Lung microvascular endothelial cell (primary cell): ENCODE measurements around the gene TSHZ2. TPM values are rescaled to one million over a fixed set of nuclear protein-coding genes. Genes with fewer than 3 reads are reported as not detected.

Source experiments
- DNase-seq, 2 donors: peaks; one replicate each; pipeline versions ENCODE4 v3.0.0 to v3.0.0-alpha.2; 2010; ENCODE audit warnings: low read depth in 2 of 2
- total RNA-seq: library from RNA; depleted of rRNA; stranded (reverse); fragments of >200 nt; gene quantifications from 2 replicates; pipeline ENCODE4 v1.2.1, GENCODE V29; 2014

TSHZ2 gene
- total RNA-seq, 1 donor from 2014 or later, result 4.0 TPM

DNA sequence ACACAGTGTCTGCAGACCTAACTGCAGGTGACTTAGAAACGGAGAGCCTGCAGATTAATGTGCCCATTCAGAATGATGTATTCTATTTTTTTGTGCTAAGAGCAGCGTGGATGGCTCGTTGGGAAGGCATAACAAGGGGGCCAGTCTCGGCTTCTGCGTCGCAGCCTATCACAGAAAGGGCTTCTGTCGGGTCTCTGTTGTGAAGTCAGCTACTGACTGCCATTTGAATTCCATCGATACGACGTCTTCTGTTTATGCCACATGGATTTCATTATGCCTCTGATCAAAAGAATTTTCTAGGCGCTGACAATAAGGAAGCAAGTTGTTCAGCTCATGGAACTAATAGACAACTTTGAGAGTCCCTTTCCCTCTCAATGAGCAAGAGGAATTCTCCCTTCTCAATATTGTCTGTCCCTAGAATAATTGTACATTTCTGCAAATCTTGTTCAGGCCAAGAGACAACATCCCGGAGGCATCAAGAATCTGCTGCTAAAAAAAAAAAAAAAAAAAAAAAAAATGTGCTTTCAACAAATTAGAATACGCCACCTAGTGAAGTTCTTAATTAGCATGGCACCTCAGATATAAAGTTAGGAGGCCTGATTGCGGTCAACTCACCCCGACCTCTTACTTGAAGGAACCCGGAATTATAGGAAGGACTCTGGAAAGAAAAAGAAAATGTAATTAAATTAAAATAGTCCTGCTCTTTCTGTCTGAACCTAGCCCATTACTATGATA, 223.9 kb downstream of the TSHZ2 start:
- peak in 1 of 2 donors; percentile 2 for DNase-seq

DNA sequence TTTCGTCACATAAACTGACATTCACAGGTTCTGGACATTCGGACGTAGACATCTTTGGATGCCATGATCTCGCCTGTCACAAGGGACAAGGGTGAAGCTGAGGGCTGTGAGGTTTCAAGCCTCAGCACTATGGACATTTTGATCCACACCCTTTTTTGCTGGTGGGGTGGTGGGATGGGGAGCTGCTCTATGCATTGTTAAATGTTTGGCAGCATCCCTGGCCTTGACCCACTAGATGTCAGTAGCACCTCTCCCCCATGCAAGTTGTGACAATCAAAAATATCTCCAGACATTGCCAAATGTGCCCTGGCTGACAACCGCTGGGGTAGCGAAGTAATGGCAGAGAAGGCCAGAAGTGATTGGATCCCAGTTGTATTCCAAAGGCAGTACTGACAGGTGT, 229.4 kb downstream of the TSHZ2 start:
- no peak for DNase-seq

DNA sequence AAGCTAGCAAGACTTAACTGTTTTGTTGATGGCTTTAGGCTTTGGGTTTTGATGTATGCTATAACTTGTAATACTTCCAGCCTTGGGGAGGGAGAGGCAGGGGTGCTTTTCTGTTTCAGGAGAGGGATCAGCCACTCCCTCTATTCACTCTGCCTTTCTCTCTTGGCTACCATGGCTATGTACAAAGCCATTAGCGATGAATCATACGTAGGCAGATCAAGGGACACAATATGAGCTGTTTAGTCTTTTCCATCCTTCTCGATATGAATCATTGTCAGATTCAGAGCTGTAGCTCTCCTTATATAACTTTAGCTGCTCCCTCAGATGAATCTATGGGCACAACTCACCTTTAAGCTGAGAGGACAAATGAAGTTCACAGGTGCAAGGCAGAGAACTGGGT, 230.6 kb downstream of the TSHZ2 start:
- no peak for DNase-seq

DNA sequence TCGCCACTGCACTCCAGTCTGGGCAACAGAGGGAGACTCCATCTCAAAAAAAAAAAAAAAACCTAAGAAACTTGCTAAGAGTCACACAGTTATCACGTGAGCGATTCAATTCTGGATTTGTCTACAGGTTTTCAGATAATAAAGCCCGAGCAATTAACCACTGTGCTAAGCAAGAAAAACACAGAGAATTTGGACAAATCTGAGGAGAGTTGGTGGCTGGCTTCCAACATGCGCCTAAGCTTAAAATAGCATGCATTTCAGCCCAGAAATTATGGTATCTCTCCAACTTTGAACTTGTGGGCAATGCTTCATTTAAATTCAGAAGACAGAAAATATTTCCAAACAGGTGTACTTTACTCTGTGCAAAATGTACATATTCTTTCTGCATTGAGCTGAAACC, 232.9 kb downstream of the TSHZ2 start:
- DNase-seq, result no peak

DNA sequence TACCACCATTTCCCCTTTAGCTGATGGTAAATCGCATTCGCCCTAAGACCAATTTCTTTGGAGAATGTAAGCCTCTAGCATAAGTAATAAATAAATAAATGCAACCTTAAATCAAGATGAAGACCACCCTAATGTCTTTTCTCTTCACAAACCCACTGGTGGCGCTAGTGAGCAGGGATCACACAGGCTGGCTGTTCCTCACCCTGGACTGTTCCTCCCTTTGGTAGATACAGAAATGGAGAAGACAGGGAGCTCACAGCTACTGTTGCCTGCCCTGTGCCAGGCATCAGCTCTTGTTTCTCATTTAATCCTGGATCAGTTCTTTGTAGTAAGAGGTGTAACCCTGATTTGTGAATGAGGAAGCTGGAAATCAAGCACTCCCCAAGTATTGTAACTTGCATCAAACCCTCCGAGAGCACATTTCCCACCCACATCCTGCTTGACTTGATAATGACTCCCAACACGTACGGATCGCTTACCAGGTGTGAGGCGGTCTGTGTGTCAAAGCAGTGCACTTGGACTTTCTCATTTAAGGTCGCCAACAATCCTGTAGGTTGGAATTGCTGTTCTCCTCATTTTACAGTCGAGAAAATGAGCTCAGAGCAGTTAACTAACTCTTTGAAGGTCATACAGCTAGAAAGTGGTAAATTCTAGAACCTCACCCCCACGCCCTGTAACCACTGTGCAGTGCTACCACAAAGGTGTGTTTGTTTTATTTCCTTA, 236.1 kb downstream of the TSHZ2 start:
- no peak for DNase-seq

DNA sequence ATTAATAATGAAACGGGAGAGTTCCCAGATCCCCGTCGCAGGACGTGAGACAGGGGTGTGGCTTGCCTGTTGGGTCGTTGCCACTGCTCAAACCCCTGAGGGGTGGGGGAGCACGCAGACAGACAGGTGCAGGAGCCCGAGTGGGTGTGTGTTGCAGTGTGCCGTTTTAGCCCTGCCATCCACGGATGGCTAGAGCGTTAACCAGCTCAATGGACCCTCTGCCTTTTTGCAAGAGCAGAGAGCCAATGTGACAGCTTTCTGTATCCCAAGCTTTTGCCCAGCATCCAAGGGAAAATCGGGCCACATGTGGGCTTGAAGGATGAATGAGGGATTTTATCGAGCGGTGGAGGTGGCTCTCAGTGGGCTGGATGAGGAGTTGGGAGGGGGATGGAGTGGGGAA, 237.9 kb downstream of the TSHZ2 start:
- DNase-seq, result no peak

DNA sequence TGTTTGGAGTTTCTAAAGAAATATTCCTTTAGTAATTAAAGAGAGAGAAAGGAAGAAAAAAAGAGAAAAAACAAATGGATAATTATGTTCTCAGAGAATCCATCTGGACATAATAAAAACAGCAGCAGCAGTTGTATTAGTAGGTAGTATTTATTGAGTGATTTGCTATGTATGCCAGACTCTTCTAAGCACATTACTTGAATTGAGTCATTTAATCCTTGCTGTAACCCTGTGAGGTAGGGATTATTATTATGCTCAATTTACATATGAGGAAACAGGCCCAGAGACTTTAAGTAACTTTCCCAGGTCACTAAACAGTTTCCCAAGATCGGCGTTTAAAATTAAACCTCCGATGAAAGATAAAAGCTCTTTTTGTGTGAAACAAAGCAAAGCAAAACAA, 238.8 kb downstream of the TSHZ2 start:
- no peak for DNase-seq

DNA sequence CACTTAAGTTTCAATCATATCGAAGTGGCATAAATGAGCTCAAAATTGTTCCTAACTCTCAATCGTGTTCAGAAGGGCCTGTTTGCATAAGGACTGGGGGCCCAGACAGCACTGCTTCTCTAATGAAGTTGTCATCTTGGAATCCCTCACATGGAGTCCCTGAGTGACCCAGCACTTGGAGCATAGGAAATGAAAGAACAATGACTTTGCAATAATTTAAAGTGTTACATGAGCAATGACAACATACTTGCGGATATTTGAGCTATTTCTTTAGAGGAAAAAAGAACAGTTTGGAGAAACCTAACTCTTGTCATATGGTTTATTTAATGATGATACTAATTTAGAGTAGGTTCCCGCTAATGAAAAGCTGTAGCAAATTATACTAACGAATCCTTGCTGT, 239.9 kb downstream of the TSHZ2 start:
- DNase-seq, result no peak

DNA sequence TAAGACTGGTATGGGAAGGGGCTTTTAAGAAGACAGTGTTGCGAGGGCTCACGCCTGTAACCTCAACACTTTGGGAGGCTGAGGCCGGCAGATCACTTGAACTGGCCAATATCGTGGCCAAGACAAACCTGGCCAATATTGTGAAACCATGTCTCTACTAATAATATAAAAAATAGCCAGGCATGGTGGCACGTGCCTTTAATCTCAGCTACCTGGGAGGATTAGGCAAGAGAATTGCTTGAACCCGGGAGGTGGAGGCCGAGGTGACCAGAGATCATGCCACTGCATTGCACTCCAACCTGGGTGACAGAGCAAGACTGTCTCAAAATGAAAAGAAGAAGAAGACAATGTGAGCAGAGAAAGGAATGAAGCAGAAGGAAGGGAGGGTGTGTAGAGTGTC, 242.2 kb downstream of the TSHZ2 start:
- DNase-seq, result no peak

DNA sequence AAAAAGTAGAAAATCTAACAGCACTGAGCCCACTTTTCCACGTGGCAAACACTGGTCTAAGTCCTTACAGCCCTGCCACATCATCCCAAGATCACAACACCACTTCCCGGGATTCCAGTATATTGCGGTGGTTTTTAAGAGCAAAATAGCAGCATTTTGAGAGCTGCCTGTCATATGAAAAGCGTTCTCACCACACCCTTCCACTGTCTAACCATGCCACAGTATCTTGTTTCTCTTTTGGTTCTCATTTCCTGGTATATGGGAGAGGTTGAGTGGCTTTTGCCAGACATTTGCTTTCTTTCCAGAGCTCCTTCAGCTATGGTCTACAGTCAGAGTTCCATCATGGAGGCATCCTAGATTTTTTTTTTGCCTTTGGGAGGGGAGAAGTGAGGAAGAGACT, 243.0 kb downstream of the TSHZ2 start:
- DNase-seq, result no peak

DNA sequence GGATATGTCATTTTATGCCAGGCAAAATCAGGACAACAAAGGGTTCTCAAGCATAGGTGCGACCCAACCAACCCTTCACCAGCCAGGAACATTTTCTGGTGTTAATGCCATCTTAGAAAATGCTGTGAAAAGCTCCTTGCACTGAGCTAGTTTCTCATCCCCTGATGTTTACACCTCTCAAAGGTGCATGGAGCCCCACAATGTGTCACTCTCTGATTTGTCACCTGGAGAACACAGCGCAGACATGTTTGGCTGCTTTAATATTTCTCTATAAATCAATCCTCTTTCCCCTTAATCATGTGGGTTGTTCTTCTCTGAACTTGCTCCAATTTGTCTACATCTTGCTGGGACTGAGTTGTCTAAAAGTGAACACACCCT, 244.3 kb downstream of the TSHZ2 start:
- no peak for DNase-seq

DNA sequence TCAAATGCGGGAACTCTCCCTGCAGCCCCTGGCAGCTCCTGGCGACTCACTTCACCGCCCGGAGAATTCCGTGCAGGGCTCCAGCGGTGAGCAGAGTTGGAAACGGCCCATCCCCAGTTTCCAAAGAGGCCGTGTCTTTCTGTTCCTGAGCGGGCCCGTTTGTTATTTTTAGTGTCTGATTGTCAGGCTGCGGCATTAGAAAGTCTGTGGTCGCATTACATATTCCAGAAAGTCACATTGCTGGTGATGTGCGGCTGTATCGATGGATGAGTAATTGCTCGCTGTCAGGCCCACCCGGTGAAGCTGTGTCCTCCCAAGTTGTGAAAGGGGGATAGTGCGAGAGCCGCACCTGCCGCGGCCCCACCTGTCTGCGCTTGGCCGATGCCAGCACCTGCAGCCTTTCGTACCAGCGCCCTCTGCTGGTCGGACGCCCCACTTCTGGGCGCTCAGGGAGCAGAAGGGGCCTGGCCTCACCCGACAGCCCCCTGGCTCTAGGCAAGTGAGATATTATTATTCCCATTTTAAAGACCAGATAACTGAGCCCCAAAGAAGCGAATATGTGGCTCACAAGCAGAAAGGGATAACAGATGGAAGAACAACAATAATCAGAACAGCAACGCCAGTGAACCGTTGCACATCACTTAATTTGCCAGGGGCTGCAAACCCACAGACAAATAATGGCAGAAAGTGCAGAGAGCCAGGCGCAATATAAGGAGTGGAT, 244.9 kb downstream of the TSHZ2 start:
- peak; percentile 37 to 68 for DNase-seq

DNA sequence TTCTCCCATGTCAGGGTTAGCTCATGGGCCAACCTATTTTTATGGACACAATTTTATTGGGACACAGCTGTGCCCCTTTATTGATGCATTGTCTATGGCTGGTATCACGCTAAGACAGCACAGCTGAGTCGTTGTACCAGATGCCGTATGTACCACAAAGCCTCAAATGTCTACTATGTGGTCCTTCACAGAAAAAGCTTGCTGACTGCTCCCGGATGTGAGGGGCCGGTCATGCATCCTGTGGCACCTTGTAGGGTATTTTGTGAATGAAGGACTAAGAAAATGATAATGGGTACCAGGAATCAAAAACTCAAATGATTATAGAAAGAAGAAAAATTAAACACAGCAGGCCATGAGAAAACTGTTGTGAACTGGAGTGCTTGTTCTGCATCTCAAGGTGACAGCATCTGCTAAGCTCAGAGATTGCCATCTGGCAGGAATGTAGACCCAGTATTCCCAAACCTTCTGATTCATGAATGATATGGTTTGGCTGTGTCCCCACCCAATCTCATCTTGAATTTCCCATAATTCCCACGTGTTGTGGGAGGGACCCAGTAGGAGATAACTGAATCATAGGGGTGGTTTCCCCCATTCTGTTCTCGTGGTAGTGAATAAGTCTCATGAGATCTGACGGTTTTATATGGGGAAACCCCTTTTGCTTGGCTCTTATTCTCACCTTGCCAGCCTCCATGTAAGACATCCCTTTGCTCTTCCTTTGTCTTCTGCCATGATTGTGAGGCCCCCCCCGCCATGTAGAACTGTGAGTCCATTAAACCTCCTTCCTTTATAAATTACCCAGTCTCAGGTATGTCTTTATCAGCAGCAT, 248.5 kb downstream of the TSHZ2 start:
- no peak for DNase-seq

DNA sequence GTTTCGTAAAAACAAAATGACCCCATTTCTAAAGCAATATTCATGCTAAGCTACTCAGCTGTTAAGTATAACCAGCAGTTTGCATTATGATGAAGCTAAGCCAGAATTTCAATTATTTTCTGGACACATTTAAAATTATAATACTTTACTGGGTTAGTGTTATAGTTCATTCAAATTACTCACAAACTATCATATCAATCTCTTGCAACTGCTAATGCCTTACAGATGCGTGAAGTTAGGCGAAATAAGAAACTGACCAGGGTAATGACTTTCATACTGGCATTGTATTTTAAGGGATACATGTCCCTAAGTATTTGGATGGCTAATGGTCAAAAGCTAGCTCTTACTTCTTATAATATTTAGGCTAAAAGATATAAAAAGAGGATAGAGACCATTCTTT, 249.6 kb downstream of the TSHZ2 start:
- DNase-seq, result no peak

DNA sequence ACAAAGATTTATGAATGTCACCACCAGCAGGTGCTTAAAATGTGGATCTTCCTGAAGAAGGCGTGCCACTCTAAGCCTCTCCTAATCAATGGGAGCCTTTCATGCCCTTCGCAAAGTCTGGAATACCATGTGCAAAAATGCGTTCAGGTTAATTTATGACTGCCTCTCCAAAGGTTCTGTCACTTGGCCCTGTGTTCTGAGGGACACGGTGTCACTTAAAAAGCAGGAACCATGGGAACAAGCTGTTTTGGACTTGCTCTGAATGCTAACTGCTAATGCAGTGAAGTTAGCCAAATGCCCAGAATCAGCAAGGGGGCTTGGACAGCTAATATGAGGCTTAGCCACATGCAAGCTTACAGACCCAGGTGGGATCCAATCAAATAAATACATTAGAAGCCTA, 250.3 kb downstream of the TSHZ2 start:
- no peak for DNase-seq

DNA sequence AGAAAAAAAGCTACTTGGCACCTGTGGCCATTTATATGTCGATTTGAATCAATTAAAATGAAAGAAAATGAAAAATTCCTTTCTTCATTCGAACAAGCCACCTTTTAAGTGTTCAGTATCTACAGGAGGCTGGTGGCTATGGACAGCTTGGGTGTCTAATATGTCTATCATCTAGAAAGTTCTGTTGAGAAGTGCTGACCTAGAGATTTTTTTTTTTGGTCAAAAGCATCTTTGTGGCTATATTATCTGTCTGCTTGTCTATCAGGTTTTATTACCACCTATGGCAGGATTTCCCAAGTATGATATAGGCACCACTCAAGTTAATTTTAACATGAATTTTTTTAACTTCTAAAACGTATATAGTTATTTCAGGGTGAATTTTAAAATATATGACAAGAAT, 250.8 kb downstream of the TSHZ2 start:
- DNase-seq, result no peak

DNA sequence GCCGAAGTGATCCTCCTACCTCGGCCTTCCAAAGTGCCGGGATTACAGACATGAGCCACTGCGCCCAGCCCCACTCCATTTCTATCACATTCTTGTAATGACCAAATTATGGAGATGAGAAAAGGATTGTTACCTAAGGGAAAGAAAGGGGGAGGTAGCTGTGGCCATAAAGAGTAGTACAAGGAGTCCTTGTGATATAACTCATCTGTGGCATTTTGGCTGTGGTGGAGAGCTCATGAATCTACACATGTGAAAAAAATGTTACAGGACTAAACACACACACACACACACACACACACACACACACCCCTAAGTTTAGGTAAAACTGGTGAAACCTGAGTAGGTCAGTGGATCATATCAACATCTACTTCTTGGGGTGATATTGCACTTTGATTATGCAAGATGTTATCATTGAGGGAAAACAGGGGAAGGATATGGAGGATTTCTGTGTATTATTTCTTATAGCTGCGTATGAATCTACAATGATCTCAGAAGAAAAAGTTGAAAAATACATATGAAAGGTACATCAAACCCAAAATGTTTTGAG, 251.5 kb downstream of the TSHZ2 start:
- DNase-seq, result no peak

DNA sequence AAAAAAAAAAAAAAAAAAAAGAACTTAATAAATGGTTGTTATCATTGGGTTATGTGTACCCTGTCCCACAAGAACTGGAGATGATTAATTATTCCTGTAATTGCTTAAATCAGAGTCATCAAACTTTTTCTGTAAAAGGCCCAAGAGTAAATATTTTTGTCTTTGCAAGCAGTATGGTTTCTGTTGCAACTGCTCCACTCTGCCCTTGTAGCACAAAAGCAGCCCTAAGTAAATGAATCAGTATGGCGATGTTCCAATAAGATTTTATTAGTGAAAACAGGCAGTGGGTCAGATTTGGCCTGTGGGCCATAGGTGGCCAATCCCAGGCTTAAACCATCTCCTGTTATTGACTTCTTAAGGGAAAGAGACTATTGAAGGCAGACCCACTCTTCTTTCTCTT, 252.7 kb downstream of the TSHZ2 start:
- no peak for DNase-seq

DNA sequence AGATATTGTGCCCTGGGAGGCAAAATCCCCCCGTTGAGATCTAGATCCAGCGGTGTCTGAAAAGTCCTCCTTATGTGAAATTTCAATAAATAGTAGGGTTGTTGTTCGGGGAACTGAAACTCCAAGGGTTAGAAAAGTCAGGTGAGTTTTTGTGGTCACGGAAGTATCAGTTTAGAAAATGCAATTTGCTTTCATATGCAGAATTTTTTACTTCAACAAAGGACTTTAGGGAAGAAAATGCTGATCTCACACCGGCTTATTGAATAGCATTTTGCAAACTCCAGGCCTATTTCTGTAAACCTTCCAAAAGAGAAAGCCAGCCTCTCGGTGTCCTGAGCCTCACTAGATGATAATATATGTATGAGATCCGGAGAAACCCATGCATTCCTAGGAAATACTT, 254.7 kb downstream of the TSHZ2 start:
- no peak for DNase-seq

DNA sequence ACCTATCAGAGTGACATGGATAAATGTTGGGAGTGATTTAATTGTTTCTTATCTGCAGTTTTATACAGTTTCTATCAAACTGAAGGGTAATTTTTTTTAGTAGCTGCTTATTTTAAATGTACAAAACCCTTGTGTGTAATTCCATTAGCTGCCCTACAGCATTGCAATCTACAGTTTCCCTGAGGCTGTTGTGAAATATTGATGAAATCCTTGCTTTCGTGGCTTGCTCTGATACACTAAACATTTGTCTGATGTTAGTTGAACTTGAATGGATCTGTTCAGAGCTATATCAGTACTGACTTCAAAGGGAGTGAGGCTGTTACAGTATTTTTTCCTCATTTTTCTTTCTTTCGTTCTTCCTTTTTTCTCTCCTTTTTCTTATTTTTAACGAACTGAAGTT, 255.4 kb downstream of the TSHZ2 start:
- DNase-seq, result no peak

DNA sequence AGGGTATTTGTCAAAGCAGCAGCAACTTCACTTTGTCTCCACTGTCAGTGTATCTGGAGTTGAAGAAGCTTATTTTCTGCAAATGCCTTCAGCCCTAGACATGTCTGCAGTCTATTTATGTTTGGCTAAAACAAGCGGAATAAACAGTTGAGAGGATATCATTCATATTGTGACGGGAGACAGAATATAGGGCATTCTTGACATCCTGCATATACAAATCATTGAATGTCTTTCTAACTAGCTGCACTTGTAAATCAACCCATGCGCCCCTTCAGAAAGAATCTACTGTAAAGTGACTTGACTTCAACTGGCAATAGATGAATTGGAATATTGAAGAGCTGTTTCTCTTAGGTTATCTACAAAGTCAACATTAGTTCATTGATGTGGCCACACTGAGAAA, 258.9 kb downstream of the TSHZ2 start:
- no peak for DNase-seq

DNA sequence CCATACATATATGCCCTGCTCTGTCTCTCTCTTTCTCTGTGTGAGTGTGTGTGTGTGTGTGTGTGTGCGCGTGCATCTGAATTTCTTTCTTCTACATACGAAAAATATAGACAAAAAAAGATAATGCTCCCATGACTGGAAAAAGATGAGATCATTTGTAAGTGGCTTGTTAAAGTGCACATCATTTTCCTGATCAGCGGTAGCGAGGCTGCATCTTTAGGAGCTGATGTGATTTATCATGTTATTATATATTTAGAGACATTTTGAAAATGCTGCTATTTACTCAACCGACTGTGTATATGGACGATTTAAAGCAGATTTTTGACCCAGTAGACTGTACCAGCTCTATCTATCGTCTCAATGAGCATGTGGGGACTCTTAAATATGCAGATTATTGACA, 265.3 kb downstream of the TSHZ2 start:
- no peak for DNase-seq
